Left ventricle myocardium inferior (tissue), 1 donor: ENCODE measurements around the gene PTH1R. TPM values are rescaled to one million over a fixed set of nuclear protein-coding genes. Genes with fewer than 3 reads are reported as not detected.

Experiments
- DNase-seq: peaks from one replicate; pipeline ENCODE4 v3.0.0-alpha.2; 2020
- H3K27ac ChIP-seq: fragments of 200-600 bp; replicated peaks from 2 replicates; pipeline ENCODE4 v1.8.0; 2021
- H3K27me3 ChIP-seq: fragments of 200-600 bp; 2 replicates; pipeline ENCODE4 v1.8.0; 2021; ENCODE audit warnings: low read depth
- H3K36me3 ChIP-seq: fragments of 200-600 bp; 2 replicates; pipeline ENCODE4 v1.8.0; 2021
- H3K4me1 ChIP-seq: fragments of 200-600 bp; 2 replicates; pipeline ENCODE4 v1.8.0; 2021
- H3K4me3 ChIP-seq: fragments of 200-600 bp; 2 replicates; pipeline ENCODE4 v1.8.0; 2021; ENCODE audit warnings: mild to moderate bottlenecking, moderate library complexity
- H3K9me3 ChIP-seq: fragments of 200-600 bp; replicated peaks from 2 replicates; pipeline ENCODE4 v1.8.0; 2021
- intact Hi-C: fragments of 100-400 bp; cut with micrococcal nuclease; formaldehyde crosslinking; loops from one replicate; pipeline ENCODE4 v1.11.0; 2022
- total RNA-seq: library from RNA; stranded (reverse); fragmentation: NEBNext Ultra II Directional; extraction: Animal tissue kit (Norgen Biotek cat#: 25700); gene quantifications from one replicate; pipeline ENCODE4 v1.2.1, GENCODE V29; 2021
- TF ChIP-seq, protein P1 (sequence below): fragments of 200-600 bp; IDR thresholded peaks from 2 replicates; pipeline ENCODE4 v1.8.0; 2021; ENCODE audit warnings: antibody characterized with exemption, mild to moderate bottlenecking, borderline replicate concordance
- donor health status: DM: no; HTN: yes; CAD: no; lungs with severe emphysema.

Gene PTH1R
- total RNA-seq, 1 donor from 2014 or later, result 6.4 TPM

DNA sequence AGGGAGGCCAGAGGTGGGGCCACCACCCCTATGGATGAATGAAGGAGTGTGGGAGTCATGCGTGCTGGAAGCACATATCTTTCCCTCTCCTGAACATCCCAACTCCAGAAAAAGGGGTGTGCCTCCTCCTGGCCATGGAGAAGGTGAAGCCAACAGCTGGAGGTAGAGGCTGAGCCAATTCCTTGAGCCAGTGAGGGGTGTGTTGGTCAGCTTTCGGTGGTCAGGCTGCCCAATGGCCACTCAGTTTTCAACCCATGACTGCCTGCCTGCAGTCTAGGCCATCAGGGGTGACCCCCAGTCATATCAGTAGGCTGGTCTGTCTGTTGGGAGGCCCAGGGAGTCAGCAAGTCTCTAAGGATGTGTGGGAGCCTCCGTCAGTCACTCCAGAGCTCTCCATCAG is 13.6 kb downstream of the PTH1R start:
- peak overlapping the region; percentile 19 for H3K27ac ChIP-seq
- TF ChIP-seq, protein P1, sequence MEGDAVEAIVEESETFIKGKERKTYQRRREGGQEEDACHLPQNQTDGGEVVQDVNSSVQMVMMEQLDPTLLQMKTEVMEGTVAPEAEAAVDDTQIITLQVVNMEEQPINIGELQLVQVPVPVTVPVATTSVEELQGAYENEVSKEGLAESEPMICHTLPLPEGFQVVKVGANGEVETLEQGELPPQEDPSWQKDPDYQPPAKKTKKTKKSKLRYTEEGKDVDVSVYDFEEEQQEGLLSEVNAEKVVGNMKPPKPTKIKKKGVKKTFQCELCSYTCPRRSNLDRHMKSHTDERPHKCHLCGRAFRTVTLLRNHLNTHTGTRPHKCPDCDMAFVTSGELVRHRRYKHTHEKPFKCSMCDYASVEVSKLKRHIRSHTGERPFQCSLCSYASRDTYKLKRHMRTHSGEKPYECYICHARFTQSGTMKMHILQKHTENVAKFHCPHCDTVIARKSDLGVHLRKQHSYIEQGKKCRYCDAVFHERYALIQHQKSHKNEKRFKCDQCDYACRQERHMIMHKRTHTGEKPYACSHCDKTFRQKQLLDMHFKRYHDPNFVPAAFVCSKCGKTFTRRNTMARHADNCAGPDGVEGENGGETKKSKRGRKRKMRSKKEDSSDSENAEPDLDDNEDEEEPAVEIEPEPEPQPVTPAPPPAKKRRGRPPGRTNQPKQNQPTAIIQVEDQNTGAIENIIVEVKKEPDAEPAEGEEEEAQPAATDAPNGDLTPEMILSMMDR, result no peak
- DNase-seq, result no peak
- H3K9me3 ChIP-seq, result no peaks in the 10 kb centered on the region
- H3K4me1 ChIP-seq, result peaks cover 59% of the 10 kb centered on the region
- peaks cover 9% of the 10 kb centered on the region for H3K27me3 ChIP-seq
- intact Hi-C loops, result no loop called here
- no peaks in the 10 kb centered on the region for H3K36me3 ChIP-seq
- H3K4me3 ChIP-seq, result no peak overlapping the region

DNA sequence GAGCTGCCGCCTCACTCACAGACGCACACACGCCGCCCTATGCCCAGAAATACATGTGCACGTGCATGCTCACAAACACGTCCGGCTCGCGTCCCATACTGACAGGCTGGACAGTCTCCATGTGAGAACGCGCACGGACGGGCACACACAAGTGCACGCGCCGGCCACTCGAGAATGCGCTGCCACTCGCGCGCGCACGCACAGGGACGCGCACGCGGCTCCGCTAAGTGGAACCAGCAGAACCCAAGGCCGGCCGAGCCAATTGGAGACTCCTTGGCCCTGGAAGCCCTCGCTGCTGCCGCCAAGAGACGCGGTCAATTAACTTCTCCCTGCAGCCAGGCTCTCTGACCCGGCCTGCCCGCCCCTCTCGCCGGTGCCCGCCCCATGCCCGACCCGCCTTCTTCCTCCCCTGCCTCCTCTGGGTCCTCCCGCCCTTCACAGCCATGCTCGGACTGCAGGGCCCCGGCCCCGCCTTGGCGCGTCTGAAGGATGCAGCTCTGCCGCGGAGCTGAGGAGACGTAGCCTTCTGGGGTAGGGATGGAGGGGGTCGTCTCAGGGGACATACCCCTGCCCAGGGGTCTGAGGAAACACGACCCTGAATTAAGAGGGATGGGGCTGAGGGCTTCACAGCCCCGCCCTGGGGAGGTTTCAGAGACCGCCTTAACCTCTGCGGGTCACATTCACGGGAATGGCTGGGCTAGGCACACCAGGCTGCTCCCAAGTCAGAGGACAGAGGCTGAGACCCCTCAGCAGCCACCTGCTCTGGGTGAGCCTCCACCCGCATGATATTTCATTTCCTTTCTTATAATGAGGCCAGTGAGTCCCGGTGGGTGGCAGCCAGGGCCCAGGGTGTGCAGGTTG is 15.0 kb downstream of the PTH1R start:
- H3K4me1 ChIP-seq, result peaks cover 59% of the 10 kb centered on the region

DNA sequence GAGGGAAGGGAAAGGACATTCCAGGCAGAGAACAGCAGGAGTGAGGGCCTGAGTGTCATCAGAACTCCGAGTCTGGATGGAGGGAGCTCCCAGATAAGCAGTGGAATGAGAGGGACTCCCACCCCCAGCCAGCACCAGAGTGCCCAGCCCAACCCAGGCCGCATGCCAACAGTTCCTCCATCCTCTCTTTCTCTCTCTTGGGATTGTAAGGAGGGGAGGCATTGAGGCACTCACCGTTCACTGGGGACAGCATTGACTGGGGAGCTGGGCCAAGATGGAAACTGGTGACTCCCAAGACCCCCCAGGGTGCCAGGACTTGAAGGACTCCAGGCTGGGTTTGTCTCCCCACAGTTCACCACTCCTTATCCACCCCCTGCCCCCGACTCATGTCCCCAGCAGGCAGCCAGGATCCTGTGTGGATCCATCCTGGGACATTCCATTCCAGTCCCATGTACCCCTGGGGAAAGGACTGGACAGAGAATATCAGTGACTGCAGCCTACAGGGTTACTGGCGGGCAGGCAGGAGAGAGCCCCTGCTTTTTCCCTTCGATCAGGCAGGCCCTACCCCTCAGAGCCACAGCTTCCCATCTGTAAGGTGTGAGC is 15.7 kb downstream of the PTH1R start:
- intact Hi-C loops, result no loop called here
- Histone ChIP-seq H3K36me3 (no peaks in the 10 kb centered on the region), H3K4me1 (peaks cover 61% of the 10 kb centered on the region), H3K4me3 (peak overlapping the region; percentile 64), H3K27ac (peak overlapping the region; percentile 79), H3K9me3 (no peaks in the 10 kb centered on the region), H3K27me3 (peaks cover 16% of the 10 kb centered on the region)
- peak; percentile 31 for DNase-seq
- TF ChIP-seq, protein P1, result no peak

More for the DNA sequence above, 15.0 kb downstream of the PTH1R start:
- Histone ChIP-seq H3K27me3 (peaks cover 9% of the 10 kb centered on the region), H3K4me3 (peak overlapping the region; percentile 64), H3K9me3 (no peaks in the 10 kb centered on the region), H3K36me3 (no peaks in the 10 kb centered on the region), H3K27ac (peak overlapping the region; percentile 79)
- TF ChIP-seq, protein P1, result peak; percentile 10
- peak; percentile 74 for DNase-seq
- intact Hi-C loops, result no loop called here

DNA sequence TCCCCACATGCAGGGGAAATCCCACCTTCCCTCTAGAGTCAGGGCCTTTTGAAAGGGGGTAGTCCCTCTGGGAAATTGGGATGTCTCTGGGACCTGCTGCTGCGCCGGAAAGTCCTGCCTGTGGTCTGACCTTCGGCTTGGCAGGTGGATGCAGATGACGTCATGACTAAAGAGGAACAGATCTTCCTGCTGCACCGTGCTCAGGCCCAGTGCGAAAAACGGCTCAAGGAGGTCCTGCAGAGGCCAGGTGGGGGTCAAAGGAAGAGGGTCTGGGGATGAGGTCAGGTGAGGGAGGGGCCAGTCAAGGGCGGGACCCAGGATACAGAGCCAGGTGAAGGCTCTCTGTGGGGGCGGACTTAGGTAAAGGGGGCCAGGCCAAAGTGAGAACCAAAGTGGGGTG is 16.2 kb downstream of the PTH1R start:
- Histone ChIP-seq H3K36me3 (no peaks in the 10 kb centered on the region), H3K27ac (peak overlapping the region; percentile 79), H3K9me3 (no peaks in the 10 kb centered on the region), H3K27me3 (peaks cover 21% of the 10 kb centered on the region), H3K4me1 (peaks cover 63% of the 10 kb centered on the region), H3K4me3 (no peak overlapping the region)
- intact Hi-C loops, result no loop called here
- TF ChIP-seq, protein P1, result no peak
- peak; percentile 15 for DNase-seq

DNA sequence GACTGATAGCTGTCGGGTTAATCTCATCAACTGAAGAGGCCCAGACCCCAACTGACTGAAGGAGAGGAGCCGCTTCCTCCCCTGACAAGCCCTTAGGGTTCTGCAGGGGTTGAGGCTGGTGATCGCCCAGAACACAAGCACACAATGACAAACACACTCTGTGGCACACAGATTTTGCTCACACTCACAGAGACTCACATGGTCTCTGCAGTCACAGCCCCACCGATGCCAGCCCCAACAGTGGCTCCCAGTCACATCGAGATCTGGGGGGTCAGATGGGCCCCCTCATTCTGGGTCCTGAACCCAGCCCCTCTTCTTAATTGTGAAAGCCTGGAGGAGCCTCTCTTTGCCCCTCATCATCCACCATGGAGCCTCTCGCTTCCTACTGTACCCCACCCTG is 16.7 kb downstream of the PTH1R start:
- peak overlapping the region; percentile 79 for H3K27ac ChIP-seq
- intact Hi-C loops, result no loop called here
- H3K4me1 ChIP-seq, result peaks cover 63% of the 10 kb centered on the region
- H3K9me3 ChIP-seq, result no peaks in the 10 kb centered on the region
- no peak overlapping the region for H3K4me3 ChIP-seq
- peaks cover 26% of the 10 kb centered on the region for H3K27me3 ChIP-seq
- TF ChIP-seq, protein P1, result no peak
- DNase-seq, result peak; percentile 7
- no peaks in the 10 kb centered on the region for H3K36me3 ChIP-seq
